Nephron progenitor cell (in vitro differentiated cells): ENCODE measurements around the gene CPSF2.

Experiments
- DNase-seq: peaks from one replicate; pipeline ENCODE4 v3.0.0; 2021
- H3K27ac Mint-ChIP-seq: 2 replicates; pipeline ENCODE4 v1.8.0; 2021; ENCODE audit warnings: mild to moderate bottlenecking, moderate library complexity, mixed read lengths
- H3K27me3 Mint-ChIP-seq: 2 replicates; pipeline ENCODE4 v1.8.0; 2021; ENCODE audit warnings: mild to moderate bottlenecking, low read depth, mixed read lengths; ENCODE audit not compliant: poor library complexity
- H3K36me3 Mint-ChIP-seq: 2 replicates; pipeline ENCODE4 v1.8.0; 2021; ENCODE audit warnings: low read depth, mixed read lengths
- H3K4me1 Mint-ChIP-seq: 2 replicates; pipeline ENCODE4 v1.8.0; 2021; ENCODE audit warnings: mixed read lengths
- H3K4me3 Mint-ChIP-seq: 2 replicates; pipeline ENCODE4 v1.8.0; 2021; ENCODE audit warnings: mild to moderate bottlenecking, moderate library complexity, mixed read lengths
- H3K9me3 Mint-ChIP-seq: 2 replicates; pipeline ENCODE4 v1.8.0; 2021; ENCODE audit warnings: mild to moderate bottlenecking, moderate library complexity, mixed read lengths
- CTCF ChIP-seq: fragments of 200-600 bp; sonication (generic); IDR thresholded peaks from 2 replicates; pipeline ENCODE4 v1.5.0; 2021; ENCODE audit warnings: antibody characterized with exemption

CPSF2 gene

GRCh38 chr14:92121207-92121669, 531 bp upstream of the CPSF2 start:
- TF ChIP-seq CTCF, result no peak
- peaks cover 36% of the 10 kb centered on the region for H3K36me3 Mint-ChIP-seq
- DNase-seq, result no peak
- peak overlapping the region; percentile 96 for H3K4me3 Mint-ChIP-seq
- peak overlapping the region; percentile 100 for H3K27ac Mint-ChIP-seq
- peaks cover 6% of the 10 kb centered on the region for H3K27me3 Mint-ChIP-seq
- peaks cover 28% of the 10 kb centered on the region for H3K4me1 Mint-ChIP-seq
- H3K9me3 Mint-ChIP-seq, result no peaks in the 10 kb centered on the region

- peak overlapping the region; percentile 100 for H3K27ac Mint-ChIP-seq
- H3K4me1 Mint-ChIP-seq, result peaks cover 28% of the 10 kb centered on the region
- DNase-seq, result no peak
- TF ChIP-seq CTCF, result no peak
- peaks cover 2% of the 10 kb centered on the region for H3K27me3 Mint-ChIP-seq
- peak overlapping the region; percentile 96 for H3K4me3 Mint-ChIP-seq
- H3K36me3 Mint-ChIP-seq, result peaks cover 33% of the 10 kb centered on the region
- H3K9me3 Mint-ChIP-seq, result no peaks in the 10 kb centered on the region
Observed at GRCh38 chr14:92122351-92122677, 545 bp downstream of the CPSF2 start.

GRCh38 chr14:92122761-92123160, 992 bp downstream of the CPSF2 start:
- no peak for DNase-seq
- peaks cover 2% of the 10 kb centered on the region for H3K27me3 Mint-ChIP-seq

DNA sequence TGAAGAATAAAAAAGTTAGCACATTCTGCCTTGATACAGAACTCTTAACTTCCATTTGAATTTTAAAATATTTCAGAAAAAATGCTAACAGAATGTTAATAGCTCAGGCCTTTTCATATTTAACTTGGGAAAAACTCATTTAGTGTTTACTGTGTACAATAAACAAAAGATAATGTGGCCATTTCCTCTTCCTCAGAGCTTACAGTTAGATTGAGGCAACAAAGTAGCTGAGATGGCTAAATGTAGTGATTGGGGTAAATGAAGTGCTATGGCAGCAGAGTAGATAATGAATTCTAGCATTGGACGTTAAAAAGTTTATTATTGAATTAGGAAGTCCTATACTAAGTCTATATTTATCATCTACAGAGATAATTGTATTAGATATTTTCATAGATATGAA, 12.7 kb downstream of the CPSF2 start:
- peaks cover 3% of the 10 kb centered on the region for H3K27me3 Mint-ChIP-seq
- no peaks in the 10 kb centered on the region for H3K9me3 Mint-ChIP-seq
- no peaks in the 10 kb centered on the region for H3K4me1 Mint-ChIP-seq
- H3K27ac Mint-ChIP-seq, result no peak overlapping the region
- no peak for DNase-seq
- H3K36me3 Mint-ChIP-seq, result peaks cover 73% of the 10 kb centered on the region
- H3K4me3 Mint-ChIP-seq, result no peak overlapping the region
- TF ChIP-seq CTCF, result no peak

More at GRCh38 chr14:92122761-92123160, 992 bp downstream of the CPSF2 start:
- Mint-ChIP-seq H3K36me3 (peaks cover 34% of the 10 kb centered on the region), H3K27ac (peak overlapping the region; percentile 100), H3K4me1 (peaks cover 28% of the 10 kb centered on the region), H3K9me3 (no peaks in the 10 kb centered on the region), H3K4me3 (peak overlapping the region; percentile 96)
- TF ChIP-seq CTCF, result no peak

DNA sequence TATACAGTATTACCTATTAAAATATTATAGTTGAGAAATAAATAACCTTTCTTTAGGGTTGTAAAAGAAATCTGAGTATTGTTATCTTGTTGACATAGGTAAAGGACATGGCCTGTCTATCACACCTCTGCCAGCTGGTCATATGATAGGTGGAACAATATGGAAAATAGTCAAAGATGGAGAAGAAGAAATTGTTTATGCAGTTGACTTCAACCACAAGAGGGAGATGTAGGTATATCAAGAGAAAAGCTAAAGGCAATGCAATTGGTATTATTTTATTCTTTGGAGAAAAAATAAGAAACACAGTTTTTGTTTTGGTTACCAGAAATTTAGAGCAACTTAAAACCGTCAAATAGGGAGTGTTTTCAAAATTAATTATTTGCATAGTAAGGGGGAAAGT, 13.5 kb downstream of the CPSF2 start:
- no peak for DNase-seq

More for the DNA sequence above, 13.5 kb downstream of the CPSF2 start:
- Mint-ChIP-seq H3K9me3 (no peaks in the 10 kb centered on the region), H3K27ac (no peak overlapping the region), H3K4me3 (no peak overlapping the region), H3K27me3 (peaks cover 3% of the 10 kb centered on the region), H3K36me3 (peaks cover 69% of the 10 kb centered on the region), H3K4me1 (no peaks in the 10 kb centered on the region)
- TF ChIP-seq CTCF, result peak; percentile 37
